ENCODE results near the gene ITGBL1.
"Not testable (repeated sequence)": the region's sequence is repeated elsewhere in the genome, so short reads cannot be mapped to it uniquely, and the experiment has no call there.

The ITGBL1 gene

DNA sequence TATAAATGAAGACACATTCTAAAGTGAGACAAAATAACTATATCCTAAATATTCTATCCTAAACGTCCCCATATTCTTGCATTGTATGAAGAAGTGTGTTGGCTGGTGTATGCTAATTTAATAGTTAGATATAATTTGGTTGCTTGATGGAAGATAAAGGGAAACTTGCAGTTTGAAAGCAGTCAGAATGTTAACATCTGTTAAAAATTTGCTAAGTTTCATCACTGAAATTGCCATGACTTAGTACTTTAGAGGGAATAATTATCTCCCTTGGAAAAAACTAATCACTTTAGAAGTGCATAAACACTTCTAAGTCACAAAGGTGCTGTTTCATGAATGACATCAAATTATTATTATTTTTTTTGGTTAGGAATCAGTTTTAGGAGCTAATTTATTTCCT lies 61.6 kb downstream of the ITGBL1 start:
- no peak for DNase-seq

DNA sequence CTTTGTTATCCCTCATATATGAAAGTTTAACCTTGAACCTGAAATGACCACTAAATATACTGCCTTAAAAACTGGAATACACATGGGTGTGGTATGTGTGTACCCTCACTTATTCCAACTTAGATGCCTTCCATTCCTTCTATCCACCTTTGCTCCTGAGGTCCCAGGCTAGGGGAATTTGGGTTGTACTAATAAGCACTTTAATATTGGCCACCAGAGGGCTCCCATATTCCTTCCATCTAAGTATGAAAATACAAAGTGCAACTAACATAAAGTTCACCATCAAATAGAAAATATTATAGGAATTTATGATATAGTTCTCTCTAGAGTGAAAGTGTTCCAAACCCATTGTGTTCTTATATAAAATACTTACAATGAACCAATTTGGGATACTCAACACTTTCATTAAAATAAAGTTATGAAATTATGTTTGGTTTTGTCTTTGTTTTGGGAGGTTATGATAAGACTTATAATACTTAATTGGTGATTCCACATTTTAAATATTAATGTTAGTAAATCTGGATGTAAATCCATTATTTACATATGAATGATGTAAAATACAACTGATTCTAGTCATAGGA lies 62.3 kb downstream of the ITGBL1 start:
- DNase-seq: no peak

DNA sequence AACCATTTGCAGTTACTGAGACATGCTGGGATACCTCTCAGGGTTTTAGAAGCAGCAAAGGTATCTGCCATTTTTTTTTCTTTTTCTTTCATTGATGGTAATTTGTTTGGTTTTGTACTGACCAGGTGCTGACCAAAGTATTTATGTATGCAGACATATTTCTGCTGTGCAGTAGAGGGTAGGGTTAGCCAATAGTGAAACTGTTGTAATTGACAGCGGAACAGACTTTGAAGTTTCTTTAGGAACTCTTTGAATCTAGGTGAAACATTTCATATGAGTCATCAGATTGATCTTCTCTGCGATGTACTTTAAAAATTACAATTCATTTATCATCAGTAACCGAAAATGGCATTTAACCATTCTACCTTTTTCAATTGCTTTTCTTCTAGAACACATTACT lies 63.0 kb downstream of the ITGBL1 start:
- DNase-seq: no peak

DNA sequence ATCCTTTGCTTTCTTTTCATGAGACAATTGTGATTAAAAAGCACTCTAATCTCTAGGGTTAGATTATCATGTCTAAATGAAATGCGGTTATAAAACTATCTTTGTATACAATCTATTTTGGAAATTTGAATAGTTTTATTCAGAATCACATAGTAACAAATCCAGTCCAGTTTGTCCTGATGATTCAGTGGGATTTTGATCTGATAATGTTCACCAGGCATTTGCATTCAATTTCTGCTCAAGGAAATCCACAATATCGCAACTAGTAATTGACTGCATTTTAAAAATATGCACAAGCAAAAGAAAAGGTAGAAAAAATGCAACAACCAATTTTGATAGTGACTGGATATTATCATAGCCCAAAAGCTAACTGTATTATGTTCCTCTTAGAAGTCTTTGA lies 63.8 kb downstream of the ITGBL1 start:
- no peak for DNase-seq

DNA sequence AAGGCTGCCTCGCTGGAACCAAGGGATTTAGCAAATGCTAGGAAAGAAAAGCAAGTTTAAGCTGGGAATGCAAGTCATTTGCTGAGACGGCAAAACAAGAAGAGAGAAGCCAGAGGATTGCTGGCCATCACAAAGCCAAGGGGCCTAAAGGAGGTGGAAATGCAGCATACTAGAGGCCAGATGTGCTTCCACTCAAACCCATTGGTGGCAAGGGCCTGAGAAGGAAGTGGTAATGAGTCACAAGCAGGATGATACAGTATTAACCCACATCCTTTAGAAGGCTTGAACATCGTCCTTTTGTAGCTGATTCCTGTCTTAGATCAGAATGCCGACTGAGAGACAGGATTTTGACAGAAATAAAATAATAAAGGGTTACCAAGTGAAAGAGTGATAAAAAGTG lies 68.2 kb downstream of the ITGBL1 start:
- DNase-seq: no peak

DNA sequence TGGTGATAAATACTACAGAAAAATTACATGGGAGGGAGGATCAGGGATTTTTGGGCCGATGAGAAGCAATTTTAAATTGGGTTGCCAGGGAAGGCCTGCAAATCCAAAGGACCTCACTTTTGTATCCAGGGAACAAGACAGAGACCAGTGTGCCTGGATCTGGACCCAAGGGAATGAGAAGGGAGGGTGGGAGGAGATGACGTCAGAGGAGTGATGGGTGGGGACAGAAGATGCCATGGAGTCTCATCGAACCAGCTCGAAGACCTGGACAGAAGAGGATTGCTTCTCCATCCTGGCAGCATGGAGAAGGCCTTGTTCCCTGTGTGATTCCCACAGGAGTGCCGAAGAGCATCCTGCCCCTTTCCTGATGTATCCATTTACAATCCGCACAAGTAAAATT lies 68.9 kb downstream of the ITGBL1 start:
- no peak for DNase-seq

DNA sequence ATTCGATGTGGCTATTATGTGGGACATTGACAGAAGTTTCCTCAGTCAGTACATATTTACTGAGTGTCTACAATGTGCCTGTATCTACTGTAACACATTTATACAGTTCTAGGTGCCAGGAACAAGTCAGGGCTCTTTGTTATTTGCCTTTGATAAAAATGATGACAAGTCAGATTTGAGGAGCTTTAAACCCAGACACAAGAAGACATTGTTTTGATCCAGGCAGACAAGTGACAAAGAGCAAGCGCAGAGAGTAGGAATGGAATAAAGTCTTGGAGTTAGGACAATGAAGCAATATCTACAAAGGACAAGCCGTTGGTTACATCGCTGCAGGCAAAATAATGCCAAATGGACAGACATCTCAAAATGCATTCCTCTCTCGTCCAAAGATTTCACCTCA lies 70.1 kb downstream of the ITGBL1 start:
- DNase-seq: no peak

DNA sequence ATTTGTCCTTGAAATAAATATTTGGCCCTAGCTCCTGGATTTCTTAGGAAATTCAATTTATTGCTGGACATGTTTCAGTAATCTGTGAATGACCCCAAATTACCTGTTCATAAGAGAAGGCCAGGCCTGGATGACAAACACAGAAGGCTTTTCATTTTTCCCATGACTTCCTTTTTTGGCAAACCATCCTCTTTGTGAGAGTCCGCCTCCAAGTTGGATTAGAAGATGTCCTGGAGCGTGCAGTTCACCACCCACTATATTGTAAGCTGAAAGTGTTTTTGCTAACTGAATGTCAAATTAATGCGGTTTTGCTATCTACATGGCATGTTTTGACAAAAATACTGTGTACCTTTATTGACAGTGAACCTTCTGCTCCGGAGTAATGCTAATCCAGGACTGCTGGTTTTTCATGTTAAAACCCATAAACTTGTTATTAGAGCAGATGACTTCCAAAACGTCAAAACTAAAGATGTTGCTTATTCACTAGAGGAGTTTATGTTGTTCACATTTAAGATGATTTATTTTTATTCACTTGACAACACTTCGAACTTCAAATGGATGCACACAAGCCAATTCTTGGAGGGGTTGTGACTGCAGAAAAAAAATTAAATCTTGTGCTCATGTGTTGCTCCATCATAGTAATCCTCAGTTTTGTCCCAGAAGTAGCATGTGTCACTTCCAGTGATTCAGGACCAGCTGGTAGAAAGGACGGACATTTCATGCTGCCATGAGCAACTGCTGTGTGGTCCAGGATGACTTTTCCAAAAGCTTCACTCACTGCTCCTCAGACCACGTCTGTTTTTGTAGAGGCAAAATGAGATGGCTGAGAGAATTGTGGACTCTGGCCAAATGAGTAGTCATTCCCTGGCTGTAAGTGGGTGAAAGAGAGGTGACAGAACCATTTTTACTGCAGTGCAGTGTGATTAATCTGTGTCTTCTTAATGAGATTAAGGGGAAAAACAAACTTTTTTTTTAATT lies 71.0 kb downstream of the ITGBL1 start:
- no peak for DNase-seq

DNA sequence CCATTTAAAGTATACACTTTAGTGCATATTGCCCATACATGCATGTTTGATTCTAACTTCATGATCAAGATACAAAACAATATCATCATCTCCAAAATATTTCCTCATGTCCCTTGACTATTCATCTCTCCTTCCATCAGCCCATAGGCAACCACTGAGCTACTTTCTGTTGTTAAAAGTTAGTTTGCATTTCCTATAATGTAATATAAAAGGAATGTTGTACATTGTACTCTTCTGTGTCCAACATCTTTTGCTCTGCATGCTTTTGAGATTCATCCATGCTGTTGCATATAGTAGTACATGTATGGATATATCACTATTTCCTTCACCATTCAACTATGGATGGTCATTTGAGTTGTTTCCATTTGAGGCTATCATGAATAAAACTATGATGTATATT lies 74.7 kb downstream of the ITGBL1 start:
- no peak for DNase-seq

DNA sequence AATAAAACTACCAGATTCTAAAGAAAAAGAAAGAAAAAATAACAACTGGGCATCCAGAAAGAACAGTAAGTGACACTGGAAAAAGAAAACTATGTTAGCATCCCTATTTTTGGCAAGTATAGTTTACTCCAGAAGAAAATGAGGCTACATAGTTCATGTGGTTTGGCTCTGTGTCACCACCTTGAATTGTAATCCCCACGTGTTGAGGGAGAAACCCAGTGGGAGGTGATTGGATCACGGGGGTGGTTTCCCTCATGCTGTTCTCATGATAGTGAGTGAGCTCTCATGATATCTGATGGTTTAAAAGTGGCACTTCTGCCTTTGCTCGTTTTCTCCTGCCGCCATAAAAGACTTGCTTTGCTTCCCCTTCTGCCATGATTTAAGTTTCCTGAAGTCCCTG lies 76.9 kb downstream of the ITGBL1 start:
- no peak for DNase-seq

DNA sequence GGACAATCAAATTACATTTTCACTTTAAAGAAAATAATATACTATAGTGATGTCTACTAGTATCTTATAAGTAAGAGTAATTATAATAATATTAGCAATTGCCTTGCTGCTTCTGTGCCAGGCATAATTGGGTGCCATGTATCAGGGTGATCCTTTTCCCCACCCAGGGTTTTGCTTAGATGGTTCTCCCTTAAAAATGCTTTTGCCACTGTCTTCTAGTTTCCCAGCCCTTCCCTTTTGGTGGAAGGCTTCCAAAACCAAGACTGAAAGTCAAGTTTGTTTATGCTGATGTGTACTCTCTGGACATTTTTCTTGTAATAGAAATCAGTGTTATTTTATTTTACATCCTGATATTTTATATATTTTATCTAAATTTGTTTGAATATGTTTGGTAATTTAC lies 77.8 kb downstream of the ITGBL1 start:
- DNase-seq: no peak

DNA sequence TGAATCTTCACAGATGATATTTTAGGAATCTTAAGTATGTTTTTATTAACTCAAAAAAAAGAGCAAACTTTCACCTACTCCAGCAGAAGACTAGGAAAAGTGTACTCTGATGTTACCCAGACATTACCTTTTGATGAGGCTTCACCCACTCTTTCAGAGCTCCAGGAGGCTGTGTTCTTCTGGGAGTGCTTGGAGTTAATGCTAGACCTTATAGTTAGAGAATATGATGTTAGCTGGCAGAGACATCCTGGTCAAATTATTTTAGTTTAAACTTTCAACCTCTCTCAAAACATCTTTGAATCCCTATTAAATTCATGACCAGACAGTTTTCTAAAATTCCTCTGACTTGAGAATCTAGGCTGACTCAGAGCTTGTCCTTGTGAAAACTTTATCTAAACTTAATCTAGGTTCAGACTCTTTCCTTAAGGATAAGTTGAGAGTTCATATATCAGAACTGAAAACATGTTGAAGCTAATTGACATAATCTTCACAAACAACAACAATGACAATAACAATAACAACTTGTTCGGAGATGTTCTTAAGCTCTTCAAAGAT lies 82.8 kb downstream of the ITGBL1 start:
- no peak for DNase-seq

DNA sequence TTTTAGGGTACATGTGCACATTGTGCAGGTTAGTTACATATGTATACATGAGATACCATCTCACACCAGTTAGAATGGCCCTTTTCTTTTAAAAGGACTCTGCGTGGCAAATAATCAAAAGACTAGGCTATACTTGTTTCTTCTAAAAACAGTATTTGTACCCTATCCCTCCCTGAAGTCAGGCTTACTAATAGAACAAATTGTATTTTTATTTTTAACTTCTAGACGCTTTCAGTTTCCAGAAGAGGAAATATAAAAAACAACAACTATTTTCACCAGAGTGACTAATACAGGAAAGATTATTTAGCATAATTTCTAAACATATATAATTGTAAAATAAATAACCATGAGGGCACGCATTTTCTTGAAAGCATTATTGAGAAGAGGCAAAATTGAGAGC lies 83.6 kb downstream of the ITGBL1 start:
- DNase-seq: no peak

DNA sequence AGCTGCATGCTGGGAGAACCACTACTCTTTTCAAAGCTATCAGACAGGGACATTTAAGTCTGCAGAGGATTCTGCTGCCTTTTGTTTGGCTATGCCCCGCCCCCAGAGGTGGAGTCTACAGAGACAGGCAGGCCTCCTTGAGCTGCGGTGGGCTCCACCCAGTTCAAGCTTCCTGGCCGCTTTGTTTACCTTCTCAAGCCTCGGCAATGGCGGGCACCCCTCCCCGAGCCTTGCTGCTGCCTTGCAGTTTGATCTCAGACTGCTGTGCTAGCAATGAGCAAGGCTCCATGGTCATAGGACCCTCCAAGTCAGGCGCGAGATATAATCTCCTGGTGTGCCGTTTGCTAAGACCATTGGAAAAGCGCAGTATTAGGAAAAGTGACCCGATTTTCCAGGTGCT lies 92.1 kb downstream of the ITGBL1 start:
- DNase-seq: not testable (repeated sequence)

DNA sequence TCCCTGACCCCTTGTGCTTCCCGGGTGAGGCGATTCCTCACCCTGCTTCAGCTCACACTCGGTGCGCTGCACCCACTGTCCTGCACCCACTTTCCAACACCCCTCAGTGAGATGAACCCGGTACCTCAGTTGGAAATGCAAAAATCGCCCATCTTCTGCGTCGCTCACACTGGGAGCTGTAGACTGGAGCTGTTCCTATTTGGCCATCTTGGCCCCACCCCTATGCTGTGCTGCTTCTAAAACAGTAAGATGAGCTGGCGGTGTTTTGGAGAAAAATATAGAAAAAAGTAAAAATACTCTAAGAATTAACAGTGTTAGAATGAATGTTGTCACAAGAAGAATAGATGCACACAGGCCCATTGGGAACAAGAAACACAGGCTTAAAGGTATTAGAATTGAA lies 92.5 kb downstream of the ITGBL1 start:
- no peak for DNase-seq

DNA sequence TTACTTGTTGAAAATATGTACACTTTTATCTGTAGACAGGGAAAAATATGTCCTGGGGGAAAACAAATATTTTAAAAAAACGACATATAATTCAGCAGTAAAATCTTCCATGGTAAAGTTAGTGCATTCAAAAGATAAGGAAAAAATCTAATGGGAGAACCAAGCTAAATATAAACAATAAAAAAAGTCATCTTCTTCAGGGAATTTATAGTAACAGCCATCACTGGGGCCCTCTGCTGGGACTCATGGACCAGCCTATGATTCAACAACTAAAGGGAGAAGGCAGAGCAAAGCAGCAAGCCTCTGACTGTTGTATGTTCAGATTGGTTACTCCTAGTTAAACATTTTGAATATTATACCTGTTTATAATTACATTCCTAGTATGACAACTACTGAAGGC lies 93.0 kb downstream of the ITGBL1 start:
- DNase-seq: no peak

DNA sequence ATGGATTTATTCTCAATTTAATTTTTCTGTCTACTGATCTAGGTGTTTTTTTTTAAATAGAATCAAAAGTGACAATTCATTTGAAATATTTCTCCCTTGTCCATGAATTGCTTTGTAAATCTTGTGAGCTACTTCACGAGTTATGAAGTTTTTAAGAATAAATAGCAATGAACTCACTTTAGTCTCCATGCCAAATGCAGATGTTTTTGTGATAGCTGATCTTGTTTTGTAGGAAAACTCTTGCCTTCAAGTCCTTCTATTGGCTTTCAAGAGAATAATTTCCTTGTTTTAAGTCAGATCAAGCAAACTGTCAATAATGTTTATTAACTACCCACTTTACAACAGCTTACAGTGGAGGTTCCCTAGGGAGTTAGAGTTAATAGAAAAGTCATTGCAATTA lies 99.8 kb downstream of the ITGBL1 start:
- no peak for DNase-seq

DNA sequence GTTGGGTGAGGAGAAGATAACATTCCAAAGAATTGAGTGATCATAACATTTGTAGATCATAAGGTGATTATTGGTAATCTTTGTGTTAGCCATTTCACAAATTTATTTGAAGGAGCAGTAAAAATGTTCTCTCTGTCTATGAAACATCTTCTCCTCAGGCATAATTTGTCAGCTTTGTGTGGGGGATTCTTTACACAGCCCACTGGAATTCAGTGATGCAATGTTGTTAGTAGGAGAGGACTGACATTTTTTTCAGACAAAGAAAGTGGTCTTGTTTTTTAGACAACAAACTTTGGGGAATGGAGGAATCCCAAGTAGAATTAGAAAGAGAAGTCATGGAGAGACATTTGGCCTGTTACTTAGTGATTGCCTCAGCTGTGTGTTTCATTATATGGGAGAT lies 100.3 kb downstream of the ITGBL1 start:
- DNase-seq: no peak

DNA sequence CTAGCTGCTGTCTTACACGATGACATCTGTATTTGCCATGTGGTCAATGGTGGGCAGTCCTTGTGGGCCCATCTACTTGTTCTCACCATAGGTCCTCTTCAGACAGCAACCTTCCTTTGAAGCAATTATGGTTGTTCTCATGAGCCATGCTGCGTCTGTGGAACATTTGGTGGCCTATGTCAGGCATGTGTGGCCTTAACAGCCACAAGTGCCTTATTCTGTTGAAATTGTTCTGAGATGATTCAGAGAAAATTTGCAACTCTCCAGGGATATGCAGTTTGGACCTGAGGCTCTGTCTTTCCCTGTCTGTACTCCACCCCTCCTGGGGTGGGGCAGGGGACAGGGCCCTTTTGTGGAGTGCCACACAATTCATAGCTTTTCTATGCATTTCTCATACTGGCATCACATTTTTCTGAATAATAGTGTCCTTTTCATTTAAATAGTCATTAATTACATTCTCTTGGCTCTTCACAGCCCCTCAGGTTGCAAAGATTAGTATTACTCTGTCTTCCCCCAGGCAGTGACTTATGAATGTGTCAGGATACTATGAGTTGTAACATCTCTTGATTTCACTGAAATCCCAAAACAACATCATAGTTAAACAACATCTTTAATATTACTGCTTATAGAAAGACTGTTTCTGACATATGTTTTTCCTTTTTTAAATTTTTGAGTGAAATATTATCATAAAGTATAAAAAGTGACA lies 102.1 kb downstream of the ITGBL1 start:
- DNase-seq: no peak

DNA sequence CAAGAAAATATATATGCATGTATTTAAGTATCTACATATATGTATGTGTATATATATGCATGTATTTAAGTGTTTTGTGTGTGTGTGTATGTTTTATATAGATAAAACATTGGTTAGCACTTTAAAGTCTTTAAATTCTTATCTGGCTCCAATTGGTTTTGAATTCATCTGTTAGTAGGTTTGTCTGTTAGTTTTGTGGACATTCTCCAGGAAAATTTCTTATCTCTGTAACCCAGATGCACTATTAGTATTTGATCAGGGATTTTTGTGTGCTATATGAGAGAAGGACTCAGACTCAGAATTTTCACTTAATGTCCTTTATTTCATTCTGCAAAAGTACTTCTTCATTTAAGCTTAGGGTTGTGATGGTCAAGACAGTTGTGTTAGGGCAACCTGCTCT lies 103.1 kb downstream of the ITGBL1 start:
- no peak for DNase-seq

DNA sequence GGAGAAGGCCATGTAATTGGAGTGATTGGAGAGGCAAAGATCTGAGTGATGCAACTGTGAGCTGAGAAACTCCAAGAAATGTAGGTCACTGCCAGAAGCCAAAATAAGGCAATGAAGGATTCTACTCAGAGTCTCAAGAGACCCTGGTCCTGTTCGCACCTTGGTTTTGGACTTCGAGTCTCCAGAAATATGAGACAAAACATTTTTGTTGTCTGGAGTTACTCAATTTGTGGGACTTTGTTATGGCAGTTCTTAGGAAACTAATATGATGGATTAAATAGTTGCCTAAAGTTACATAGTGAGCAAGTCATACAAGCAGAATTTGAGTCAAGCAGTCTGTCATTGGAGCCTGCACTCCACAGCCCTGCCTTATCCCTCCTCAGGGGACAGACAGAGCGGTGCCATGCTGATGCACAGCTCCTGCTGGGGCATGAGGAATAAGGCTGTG lies 104.2 kb downstream of the ITGBL1 start:
- DNase-seq: no peak

DNA sequence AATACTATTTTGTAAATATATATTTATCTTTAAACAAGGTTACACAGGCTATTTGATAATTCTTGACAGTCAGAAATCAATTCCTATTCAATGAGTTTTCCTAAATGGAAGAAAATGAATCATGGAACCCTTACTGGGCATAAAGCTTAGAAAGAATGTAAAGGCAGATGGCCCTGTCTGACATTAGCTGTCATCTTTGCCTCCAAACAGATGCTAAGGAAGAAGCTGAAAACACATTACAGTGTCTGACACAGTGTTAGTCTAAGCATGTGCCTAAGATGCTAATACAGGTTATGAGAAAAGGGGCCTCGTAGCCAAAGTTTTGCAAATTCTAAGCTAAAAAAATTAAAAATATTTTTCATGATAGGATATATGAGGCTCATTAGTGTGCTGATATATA lies 112.8 kb downstream of the ITGBL1 start:
- no peak for DNase-seq

DNA sequence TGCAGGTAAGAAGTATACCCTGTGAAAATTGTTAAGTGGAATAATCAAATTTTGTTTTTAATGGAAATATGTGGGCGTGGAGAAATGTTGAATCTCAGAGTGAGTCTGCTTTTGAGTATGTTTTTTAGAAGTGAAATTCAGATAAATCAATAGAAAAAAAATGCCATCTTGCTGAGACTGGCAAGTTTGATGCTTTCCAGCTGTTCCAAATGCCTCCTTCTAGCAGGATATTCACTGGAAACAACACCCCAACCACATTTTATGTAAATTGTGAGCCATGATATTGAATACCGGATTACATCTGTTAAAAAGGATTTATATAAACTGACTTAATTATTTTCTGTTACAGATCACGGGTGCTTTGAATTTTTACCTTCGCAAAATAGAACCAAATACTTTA lies 115.4 kb downstream of the ITGBL1 start:
- no peak for DNase-seq

DNA sequence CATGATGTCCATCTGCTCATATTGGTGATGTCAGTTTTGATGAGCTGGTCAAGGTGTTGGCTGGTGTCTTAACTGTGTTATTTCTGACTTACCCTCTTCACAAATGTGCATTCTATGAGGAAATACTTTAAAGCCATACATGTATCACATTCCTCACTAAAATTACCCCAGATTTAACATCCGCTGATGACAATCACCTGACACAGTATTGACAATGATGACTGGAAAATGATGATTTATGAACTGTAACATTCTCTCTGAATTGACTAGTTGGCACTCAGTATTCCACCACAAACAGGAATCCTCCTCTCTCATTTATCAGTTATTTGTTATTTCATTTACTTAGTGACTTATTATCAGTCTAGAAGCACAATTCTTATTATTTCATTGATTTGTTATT lies 117.3 kb downstream of the ITGBL1 start:
- no peak for DNase-seq

All from T-helper 9 cell (primary cell).